ENCODE measurements around the gene GNG2.
A peak's percentile ranks its signal among the peaks of the same experiment; 100 is the strongest.

GNG2 gene

DNA sequence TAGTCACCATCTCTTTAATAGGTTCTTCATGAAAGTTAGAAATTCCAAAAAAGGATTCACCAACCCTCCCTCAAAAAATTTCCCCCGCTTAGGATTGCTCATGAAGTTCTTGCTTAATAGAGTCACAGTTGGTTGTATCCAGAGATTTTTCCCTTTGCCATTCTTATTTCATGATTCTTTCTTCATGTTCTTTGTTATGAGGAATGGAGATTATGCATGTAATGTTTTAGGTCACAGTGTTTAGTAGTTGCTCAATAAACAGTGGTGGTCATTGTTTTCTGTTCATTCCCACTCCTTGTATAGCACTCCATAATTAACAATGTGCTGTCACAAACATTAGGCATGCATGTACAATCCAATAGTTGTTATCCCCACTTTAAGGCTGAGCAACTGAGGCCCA, 77.7 kb downstream of the GNG2 start:
- no peak for DNase-seq
- intact Hi-C loops (cut with DNase I): no loop called here

DNA sequence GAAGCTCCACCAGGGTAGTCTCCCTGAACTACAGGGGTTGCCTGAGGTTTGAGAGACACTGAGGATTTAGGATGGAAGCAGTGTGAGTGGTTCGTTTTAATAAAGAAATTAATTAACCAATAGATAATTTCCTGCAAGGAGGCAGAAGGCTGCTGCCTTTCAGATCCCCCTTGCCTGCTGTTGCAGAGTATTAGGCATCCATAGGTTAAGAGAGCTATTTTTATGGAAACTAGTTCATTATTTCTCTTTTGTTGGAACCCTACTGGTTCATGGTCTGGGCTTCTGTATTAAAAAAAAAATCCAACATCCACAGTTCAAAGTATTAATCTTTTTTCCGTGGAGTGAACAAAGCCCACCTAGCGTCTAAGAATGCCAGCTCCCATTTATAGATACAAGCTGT, 78.4 kb downstream of the GNG2 start:
- no peak for DNase-seq

GRCh38 chr14:51939226-51939625, 78.8 kb downstream of the GNG2 start:
- no peak for DNase-seq
- intact Hi-C loops (cut with DNase I): no loop called here

More for the DNA sequence above, 78.4 kb downstream of the GNG2 start:
- intact Hi-C loops (cut with DNase I): no loop called here

DNA sequence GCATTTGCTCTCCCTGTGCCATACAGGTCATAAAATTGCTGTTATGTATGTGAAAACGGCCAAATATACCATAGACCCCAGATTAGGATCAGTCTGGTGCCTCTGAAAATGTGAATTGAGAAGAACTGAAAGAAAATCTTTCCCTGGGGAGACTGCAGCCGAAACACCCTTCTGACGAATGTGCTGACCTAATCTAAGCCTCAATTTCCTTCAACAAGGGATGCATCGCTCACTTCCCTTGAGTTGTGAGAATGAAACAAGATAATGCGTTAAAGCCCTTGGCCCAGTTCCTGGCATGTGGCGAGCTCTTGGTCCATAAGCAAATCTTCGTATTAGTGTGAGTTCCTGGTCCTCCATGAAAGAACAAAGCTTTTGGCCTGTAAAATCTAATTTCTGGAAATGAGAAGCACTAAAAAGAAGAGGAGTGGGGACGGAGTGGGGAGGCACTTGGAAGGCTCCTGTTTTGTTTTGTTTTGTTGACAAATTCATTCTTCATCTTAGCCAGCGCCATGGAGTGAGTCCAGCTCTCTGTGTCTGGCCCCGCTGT, 79.4 kb downstream of the GNG2 start:
- no peak for DNase-seq
- intact Hi-C loops (cut with DNase I): no loop called here

GRCh38 chr14:51942971-51943370, 82.6 kb downstream of the GNG2 start:
- DNase-seq: no peak
- intact Hi-C loops (cut with DNase I): no loop called here

DNA sequence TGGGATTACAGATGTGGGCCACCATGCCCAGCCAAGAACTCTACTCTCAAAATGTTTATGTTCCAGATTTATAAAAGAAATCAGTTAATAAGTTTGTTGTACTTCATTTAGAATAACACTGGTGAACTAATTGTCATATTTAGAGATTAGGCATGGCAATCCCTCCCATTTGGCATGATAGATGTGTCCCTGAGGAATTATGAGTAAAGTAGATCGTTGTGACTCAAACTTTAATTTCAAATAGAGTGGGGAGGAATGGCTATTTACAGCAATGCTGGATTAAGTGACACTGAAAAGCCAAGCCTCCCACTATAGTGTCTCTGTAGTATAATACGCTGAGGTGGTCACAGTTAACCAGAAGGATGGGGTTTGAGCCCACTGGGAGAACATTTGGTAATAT, 89.6 kb downstream of the GNG2 start:
- no peak for DNase-seq
- intact Hi-C loops (cut with DNase I): no loop called here

- intact Hi-C loops (cut with DNase I): no loop called here
- no peak for DNase-seq
Measured at GRCh38 chr14:51951656-51952055, 91.2 kb downstream of the GNG2 start.

DNA sequence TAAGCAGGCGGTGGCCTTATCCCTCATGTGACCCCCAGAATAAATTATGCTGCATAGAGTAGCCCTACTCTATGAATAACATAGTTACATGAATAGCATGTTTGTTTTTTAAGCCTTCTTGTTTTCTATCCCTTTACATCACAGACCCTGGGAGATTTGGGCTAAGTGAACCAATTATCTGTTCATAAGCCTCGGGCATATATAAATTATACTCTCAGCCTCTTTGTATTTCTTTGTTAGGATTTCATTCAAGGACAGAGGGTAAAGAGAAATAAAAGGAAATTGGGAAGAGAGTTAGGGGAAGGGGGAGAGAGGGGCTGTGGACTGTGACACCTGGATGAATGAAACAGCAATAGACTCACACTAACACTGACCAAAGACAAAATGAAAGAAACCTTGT, 93.6 kb downstream of the GNG2 start:
- no peak for DNase-seq
- intact Hi-C loops (cut with DNase I): no loop called here

GRCh38 chr14:51954657-51955056, 94.2 kb downstream of the GNG2 start:
- no peak for DNase-seq
- intact Hi-C loops (cut with DNase I): no loop called here

DNA sequence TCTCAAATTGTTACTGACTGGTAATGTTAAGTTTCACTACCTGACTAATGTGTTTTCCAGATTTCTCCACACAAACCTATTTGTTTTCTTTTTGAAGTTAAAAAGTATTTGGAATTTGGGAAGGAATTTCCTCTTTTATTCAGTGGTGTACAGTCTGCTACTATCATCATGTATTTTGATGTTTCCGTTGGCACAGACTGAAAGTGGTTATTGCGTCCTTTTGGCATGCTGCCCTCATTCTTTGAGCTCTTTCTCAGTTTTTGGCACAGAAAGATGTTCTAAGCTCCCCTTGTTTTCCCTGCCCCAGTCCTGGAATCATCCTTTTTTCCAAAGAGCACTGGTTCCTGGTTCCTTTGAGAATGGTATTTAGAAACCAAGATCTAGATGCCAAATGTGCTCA, 97.5 kb downstream of the GNG2 start:
- no peak for DNase-seq
- intact Hi-C loops (cut with DNase I): no loop called here

- intact Hi-C loops (cut with DNase I): no loop called here
- no peak for DNase-seq
Measured at GRCh38 chr14:51959928-51960327, 99.5 kb downstream of the GNG2 start.

DNA sequence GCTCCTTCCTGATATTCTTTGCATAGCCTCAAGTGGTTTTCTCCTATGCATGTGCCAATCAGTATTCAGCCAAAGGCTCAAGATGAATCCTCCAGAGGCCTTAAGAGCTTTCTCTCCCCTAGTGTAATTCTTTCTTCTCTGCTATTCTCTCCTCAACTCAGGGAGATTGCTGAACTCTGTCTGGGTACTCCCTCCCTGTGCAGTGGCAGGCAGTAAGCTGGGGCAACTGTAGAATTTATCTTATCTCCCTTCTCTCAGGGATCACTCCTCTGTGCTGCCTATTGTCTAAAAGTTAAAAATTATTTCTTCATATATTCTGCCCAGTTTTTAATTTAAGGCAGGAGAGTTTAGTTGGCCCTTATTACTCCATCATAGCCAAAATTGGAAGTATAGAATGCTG, 100.5 kb downstream of the GNG2 start:
- intact Hi-C loops (cut with DNase I): no loop called here
- no peak for DNase-seq

- no peak for DNase-seq
- intact Hi-C loops (cut with DNase I): no loop called here
Measured at GRCh38 chr14:51962711-51963110, 102.3 kb downstream of the GNG2 start.

- no peak for DNase-seq
- intact Hi-C loops (cut with DNase I): no loop called here
Measured at GRCh38 chr14:51963286-51963685, 102.9 kb downstream of the GNG2 start.

- intact Hi-C loops (cut with DNase I): no loop called here
- DNase-seq: no peak
Measured at GRCh38 chr14:51967521-51967920, 107.1 kb downstream of the GNG2 start.

- intact Hi-C loops (cut with DNase I): loop anchor here (10.0 kb wide), 1 partner anchor 685 kb away; no protein-coding TSS in a partner anchor
- no peak for DNase-seq
Measured at GRCh38 chr14:51969852-51970540, 109.6 kb downstream of the GNG2 start.

GRCh38 chr14:51972566-51972965, 112.2 kb downstream of the GNG2 start:
- no peak for DNase-seq
- intact Hi-C loops (cut with DNase I): loop anchor here (10.0 kb wide), 1 partner anchor 688 kb away; no protein-coding TSS in a partner anchor

DNA sequence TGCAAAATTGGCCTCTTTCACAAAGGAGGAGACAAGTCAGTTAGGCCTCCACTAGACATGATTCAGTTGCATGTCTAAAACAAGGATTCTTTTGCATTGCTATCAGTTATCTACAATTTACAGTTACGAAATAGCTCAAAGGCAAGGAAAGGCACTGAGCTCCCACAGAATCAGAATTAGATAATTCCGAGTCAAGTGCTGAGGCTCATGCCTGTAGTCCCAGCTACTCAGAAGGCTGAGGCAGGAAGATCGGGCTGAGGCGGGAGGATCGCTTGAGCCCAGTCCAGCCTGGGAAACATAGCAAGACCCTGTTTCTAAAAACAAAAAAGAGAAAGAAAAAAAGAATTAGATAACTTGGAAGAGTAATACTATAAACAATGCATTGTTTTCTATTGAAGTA, 116.7 kb downstream of the GNG2 start:
- no peak for DNase-seq
- intact Hi-C loops (cut with DNase I): loop anchor here (5.0 to 10.0 kb wide), 2 partner anchors 195 to 692 kb away; no protein-coding TSS in a partner anchor

GRCh38 chr14:51978681-51979085, 118.3 kb downstream of the GNG2 start:
- intact Hi-C loops (cut with DNase I): loop anchor here (5.0 to 10.0 kb wide), 2 partner anchors 196 to 694 kb away; no protein-coding TSS in a partner anchor
- no peak for DNase-seq

DNA sequence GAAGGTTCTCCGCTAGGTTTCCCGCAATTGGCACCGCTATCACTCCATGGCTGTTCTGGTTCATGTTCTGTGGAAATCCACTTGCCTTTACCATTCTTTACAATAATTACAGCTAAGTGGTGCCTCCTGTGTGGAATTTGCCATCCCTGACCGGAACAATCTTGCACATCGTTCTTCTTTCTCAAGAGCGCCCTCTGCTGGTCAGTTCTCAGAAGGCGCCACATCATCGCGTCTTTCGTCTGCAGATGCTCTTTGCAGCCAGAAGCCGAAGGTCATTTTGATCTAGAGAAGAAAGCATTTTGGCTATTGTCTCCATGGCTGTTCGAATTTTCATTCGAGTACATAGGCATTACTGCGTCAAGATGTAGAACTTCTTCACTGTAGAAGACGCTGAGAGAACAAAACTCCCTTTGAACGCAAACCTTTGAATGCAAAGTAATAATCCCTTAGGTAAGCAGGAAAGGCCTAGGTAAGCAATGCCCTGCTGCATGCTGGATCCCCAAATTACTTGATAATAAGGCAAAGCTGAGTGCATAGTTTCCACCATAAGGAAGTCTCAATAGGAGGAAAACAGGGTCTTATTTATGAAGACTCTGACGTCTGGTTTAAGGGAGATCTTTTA, 118.8 kb downstream of the GNG2 start:
- DNase-seq: peak; percentile 62 to 97 (median 88)
- intact Hi-C loops (cut with DNase I): loop anchor here (5.0 to 10.0 kb wide), 2 partner anchors 197 to 694 kb away; no protein-coding TSS in a partner anchor

- no peak for DNase-seq
- intact Hi-C loops (cut with DNase I): no loop called here
Measured at GRCh38 chr14:51981218-51981854, 120.9 kb downstream of the GNG2 start.

Data from posterior cingulate gyrus (tissue), 11 donors.